ENCODE measurements around the gene SELENON. TPM values are rescaled to one million over a fixed set of nuclear protein-coding genes. Genes with fewer than 3 reads are reported as not detected.

The SELENON gene
- polyA plus RNA-seq, 3 donors = 1.5 to 31.5 (median 3.5) TPM

GRCh38 chr1:25785333-25786067 is 14.5 kb upstream of the SELENON start:
- Histone ChIP-seq H3K27ac (ENCODE audit: low read depth in 1 of 2, low read length in 2 of 2) (no peak overlapping the region), H3K9me3 (replicated peaks in 1 of 2; ENCODE audit: control insufficient read depth in 1 of 2, insufficient read depth in 1 of 2, low read length in 2 of 2) (no peaks in the 10 kb centered on the region), H3K4me1 (ENCODE audit: control insufficient read depth in 1 of 2, insufficient read depth in 2 of 2, low read length in 2 of 2) (no peaks in the 10 kb centered on the region), H3K79me2 (ENCODE audit: insufficient read depth, low read length) (no peaks in the 10 kb centered on the region), H3K4me2 (replicated peaks; ENCODE audit: extremely low read depth, low read length, poor library complexity, severe bottlenecking) (no peak overlapping the region), H3K4me3 (replicated peaks in 1 of 3; ENCODE audit: low read depth in 2 of 3, low read length in 3 of 3) (no peak overlapping the region), H3K9ac (ENCODE audit: insufficient read depth, low read length, poor library complexity, severe bottlenecking) (no peak overlapping the region), H4K20me1 (ENCODE audit: insufficient read depth, low read length) (no peaks in the 10 kb centered on the region), H2AFZ (ENCODE audit: insufficient read depth, low read depth, low read length, poor library complexity, severe bottlenecking) (no peak overlapping the region), H3K27me3 (ENCODE audit: control insufficient read depth in 2 of 2, insufficient read depth in 2 of 2, low read length in 2 of 2) (no peaks in the 10 kb centered on the region), H3K36me3 (replicated peaks in 1 of 2; ENCODE audit: control insufficient read depth in 1 of 2, insufficient read depth in 2 of 2, low read length in 2 of 2) (peaks cover 12 to 35% of the 10 kb centered on the region in 2 donors)
- H3K27ac Mint-ChIP-seq = no peak overlapping the region
- H3K36me3 Mint-ChIP-seq = peaks cover 33 to 40% of the 10 kb centered on the region in 2 donors
- H3K27me3 Mint-ChIP-seq (ENCODE audit: low read depth in 3 of 3) = peaks cover 1 to 2% (median 2%) of the 10 kb centered on the region in 3 donors
- TF ChIP-seq CTCF (IDR thresholded peaks at IDR 0.05) = no peak
- H3K4me1 Mint-ChIP-seq = no peaks in the 10 kb centered on the region
- 95% methylated on average over 7 of the region's 10 CpGs for WGBS (ENCODE audit: insufficient coverage)
- no peak overlapping the region for H3K4me3 Mint-ChIP-seq
- peaks cover 0 to 4% (median 0%) of the 10 kb centered on the region in 7 donors for H3K9me3 Mint-ChIP-seq
- intact Hi-C loops (cut with micrococcal nuclease) = no loop called here
- no peak for DNase-seq

- no peaks in the 10 kb centered on the region for H3K4me1 ChIP-seq (ENCODE audit: control insufficient read depth in 1 of 2, insufficient read depth in 2 of 2, low read length in 2 of 2)
- Mint-ChIP-seq H3K27ac (peak overlapping the region in 1 of 7 donors; percentile 23), H3K36me3 (peaks cover 33 to 38% of the 10 kb centered on the region in 2 donors), H3K4me3 (no peak overlapping the region), H3K4me1 (no peaks in the 10 kb centered on the region), H3K27me3 (ENCODE audit: low read depth in 3 of 3) (peaks cover 1 to 2% (median 2%) of the 10 kb centered on the region in 3 donors), H3K9me3 (peaks cover 0 to 4% (median 0%) of the 10 kb centered on the region in 7 donors)
- no peak overlapping the region for H2AFZ ChIP-seq (ENCODE audit: insufficient read depth, low read depth, low read length, poor library complexity, severe bottlenecking)
- no peak overlapping the region for H3K4me2 ChIP-seq (replicated peaks; ENCODE audit: extremely low read depth, low read length, poor library complexity, severe bottlenecking)
- H3K27ac ChIP-seq (ENCODE audit: low read depth in 1 of 2, low read length in 2 of 2) = no peak overlapping the region
- H3K9ac ChIP-seq (ENCODE audit: insufficient read depth, low read length, poor library complexity, severe bottlenecking) = no peak overlapping the region
- whole genome bisulfite sequencing (ENCODE audit: insufficient coverage) = 92% methylated on average over 5 of the region's 11 CpGs
- no peaks in the 10 kb centered on the region for H3K27me3 ChIP-seq (ENCODE audit: control insufficient read depth in 2 of 2, insufficient read depth in 2 of 2, low read length in 2 of 2)
- intact Hi-C loops (cut with micrococcal nuclease) = no loop called here
- no peak for DNase-seq
- peaks cover 12 to 35% of the 10 kb centered on the region in 2 donors for H3K36me3 ChIP-seq (replicated peaks in 1 of 2; ENCODE audit: control insufficient read depth in 1 of 2, insufficient read depth in 2 of 2, low read length in 2 of 2)
- H3K79me2 ChIP-seq (ENCODE audit: insufficient read depth, low read length) = no peaks in the 10 kb centered on the region
- no peaks in the 10 kb centered on the region for H3K9me3 ChIP-seq (replicated peaks in 1 of 2; ENCODE audit: control insufficient read depth in 1 of 2, insufficient read depth in 1 of 2, low read length in 2 of 2)
- TF ChIP-seq CTCF (IDR thresholded peaks at IDR 0.05) = no peak
- no peaks in the 10 kb centered on the region for H4K20me1 ChIP-seq (ENCODE audit: insufficient read depth, low read length)
- H3K4me3 ChIP-seq (replicated peaks in 1 of 3; ENCODE audit: low read depth in 2 of 3, low read length in 3 of 3) = no peak overlapping the region
Measured at GRCh38 chr1:25786887-25787759, 12.9 kb upstream of the SELENON start.
